Vagina (tissue), 2 donors: Measurements from ENCODE around the gene TIGAR.

ENCODE experiments used
- POLR2A ChIP-seq, 2 donors: fragments of 450-650 bp; IDR thresholded peaks; one replicate each; pipeline ENCODE4 v1.6.1; 2017; ENCODE audit warnings: antibody characterized with exemption in 2 of 2, mild to moderate bottlenecking in 2 of 2, moderate library complexity in 2 of 2
- TF ChIP-seq, protein P1 (sequence below), 3 experiments: fragments of 450-650 bp in 2 of 3; fragments of 200-600 bp in 1 of 3; sonication (generic) in 1 of 3; IDR thresholded peaks; one replicate each; pipeline ENCODE4 v1.5.1; 2017 to 2019; ENCODE audit warnings: antibody characterized with exemption in 3 of 3, mild to moderate bottlenecking in 2 of 3, moderate library complexity in 2 of 3

DNA sequence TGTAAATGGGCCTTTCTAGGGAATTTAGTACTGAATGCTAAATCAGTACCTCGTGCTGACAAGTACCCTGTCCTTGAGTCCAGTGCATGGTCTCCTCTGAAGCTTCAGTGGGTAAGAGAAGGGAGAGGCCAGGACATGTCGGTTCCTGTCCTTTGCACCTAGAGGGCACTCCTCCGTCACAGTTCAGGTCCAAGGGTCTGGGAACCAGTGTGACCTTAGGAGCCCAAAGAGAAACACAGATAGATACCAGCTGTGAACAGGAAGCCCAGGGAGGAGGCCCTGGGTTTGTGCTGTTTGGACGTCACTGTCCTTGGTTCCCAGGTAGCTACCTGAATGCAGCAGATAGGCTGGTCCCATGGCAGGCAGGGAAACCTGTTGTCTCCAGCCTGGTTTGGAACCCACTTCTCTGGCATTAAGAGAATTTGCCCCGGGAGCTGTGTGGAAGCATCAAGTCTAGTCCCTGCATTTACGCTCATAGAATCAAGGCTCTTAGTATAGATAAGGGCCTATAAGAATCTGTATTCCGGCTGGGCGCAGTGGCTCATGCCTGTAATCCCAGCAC, 62.4 kb downstream of the TIGAR start:
- TF ChIP-seq, protein P1, sequence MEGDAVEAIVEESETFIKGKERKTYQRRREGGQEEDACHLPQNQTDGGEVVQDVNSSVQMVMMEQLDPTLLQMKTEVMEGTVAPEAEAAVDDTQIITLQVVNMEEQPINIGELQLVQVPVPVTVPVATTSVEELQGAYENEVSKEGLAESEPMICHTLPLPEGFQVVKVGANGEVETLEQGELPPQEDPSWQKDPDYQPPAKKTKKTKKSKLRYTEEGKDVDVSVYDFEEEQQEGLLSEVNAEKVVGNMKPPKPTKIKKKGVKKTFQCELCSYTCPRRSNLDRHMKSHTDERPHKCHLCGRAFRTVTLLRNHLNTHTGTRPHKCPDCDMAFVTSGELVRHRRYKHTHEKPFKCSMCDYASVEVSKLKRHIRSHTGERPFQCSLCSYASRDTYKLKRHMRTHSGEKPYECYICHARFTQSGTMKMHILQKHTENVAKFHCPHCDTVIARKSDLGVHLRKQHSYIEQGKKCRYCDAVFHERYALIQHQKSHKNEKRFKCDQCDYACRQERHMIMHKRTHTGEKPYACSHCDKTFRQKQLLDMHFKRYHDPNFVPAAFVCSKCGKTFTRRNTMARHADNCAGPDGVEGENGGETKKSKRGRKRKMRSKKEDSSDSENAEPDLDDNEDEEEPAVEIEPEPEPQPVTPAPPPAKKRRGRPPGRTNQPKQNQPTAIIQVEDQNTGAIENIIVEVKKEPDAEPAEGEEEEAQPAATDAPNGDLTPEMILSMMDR (IDR thresholded peaks at IDR 0.05), result no peak
- TF ChIP-seq POLR2A (IDR thresholded peaks at IDR 0.05), result no peak
